SU-DHL-6 (cell line): ENCODE measurements around the gene CYP2E1.
"Not testable (repeated sequence)": the region's sequence is repeated elsewhere in the genome, so short reads cannot be mapped to it uniquely, and the experiment has no call there.

Source experiments
- EZH2phosphoT487 ChIP-seq: fragments of 200-600 bp; sonication (generic), shearing (Covaris generic); conservative IDR thresholded peaks from 2 replicates; pipeline ENCODE4 v1.6.1; 2018; ENCODE audit warnings: mild to moderate bottlenecking, antibody characterized with exemption, low read length, moderate library complexity, mixed read lengths
- TF ChIP-seq, protein P1 (sequence below): fragments of 200-600 bp; sonication (generic); IDR thresholded peaks from one replicate; pipeline ENCODE4 v1.5.1; 2017; ENCODE audit warnings: antibody characterized with exemption, mild to moderate bottlenecking, low read length, moderate library complexity; ENCODE audit not compliant: insufficient read depth, poor library complexity, severe bottlenecking

DNA sequence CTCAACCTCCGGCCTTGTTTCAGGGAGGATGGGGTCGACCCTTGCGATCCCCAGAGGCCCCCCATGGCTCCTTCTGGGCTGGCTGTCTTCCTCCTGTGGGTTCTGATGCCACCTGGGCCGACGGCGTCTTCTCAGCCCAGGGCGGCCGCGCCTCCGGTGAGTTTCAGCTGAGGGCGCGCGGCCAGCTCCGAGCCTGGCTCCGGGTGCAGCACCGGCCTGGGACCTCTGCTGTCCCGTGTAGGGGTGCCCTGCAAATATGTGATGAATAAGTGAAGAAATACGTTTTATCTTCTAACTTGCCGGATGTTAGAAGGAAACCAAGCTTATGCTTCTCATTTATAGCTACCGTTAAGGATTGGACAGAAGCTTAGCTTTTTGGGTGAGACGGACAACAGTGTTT, 42.6 kb downstream of the CYP2E1 start:
- TF ChIP-seq, protein P1, sequence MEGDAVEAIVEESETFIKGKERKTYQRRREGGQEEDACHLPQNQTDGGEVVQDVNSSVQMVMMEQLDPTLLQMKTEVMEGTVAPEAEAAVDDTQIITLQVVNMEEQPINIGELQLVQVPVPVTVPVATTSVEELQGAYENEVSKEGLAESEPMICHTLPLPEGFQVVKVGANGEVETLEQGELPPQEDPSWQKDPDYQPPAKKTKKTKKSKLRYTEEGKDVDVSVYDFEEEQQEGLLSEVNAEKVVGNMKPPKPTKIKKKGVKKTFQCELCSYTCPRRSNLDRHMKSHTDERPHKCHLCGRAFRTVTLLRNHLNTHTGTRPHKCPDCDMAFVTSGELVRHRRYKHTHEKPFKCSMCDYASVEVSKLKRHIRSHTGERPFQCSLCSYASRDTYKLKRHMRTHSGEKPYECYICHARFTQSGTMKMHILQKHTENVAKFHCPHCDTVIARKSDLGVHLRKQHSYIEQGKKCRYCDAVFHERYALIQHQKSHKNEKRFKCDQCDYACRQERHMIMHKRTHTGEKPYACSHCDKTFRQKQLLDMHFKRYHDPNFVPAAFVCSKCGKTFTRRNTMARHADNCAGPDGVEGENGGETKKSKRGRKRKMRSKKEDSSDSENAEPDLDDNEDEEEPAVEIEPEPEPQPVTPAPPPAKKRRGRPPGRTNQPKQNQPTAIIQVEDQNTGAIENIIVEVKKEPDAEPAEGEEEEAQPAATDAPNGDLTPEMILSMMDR: not testable (repeated sequence)
- not testable (repeated sequence) for TF ChIP-seq EZH2phosphoT487
